A172 (cell line): ENCODE results near the gene MAP1LC3A. TPM values are rescaled to one million over a fixed set of nuclear protein-coding genes. Genes with fewer than 3 reads are reported as not detected.

Source experiments
- total RNA-seq: library from RNA; depleted of rRNA; stranded (reverse); fragments of >200 nt; shearing (Covaris generic); gene quantifications from 2 replicates; pipeline ENCODE4 v1.2.3, GENCODE V29; 2014; rRNA removed

MAP1LC3A gene
- total RNA-seq, 1 experiment from 2014 or later = 27.6 TPM

Other genes starting within 250 kb of the MAP1LC3A start
- gene ITCH, start 195.4 kb upstream of the MAP1LC3A start, total RNA-seq = 40.9 and 63.8 TPM in 2 replicates
- 189 and 200 TPM in 2 replicates for gene DYNLRB1, start 42.3 kb upstream of the MAP1LC3A start, total RNA-seq
- gene PIGU, start 118.4 kb downstream of the MAP1LC3A start, total RNA-seq = 23.7 and 28.7 TPM in 2 replicates
- 2.4 and 5.0 TPM in 2 replicates for gene TP53INP2, start 145.6 kb downstream of the MAP1LC3A start, total RNA-seq